ENCODE results near the gene CDK2. TPM values are rescaled to one million over a fixed set of nuclear protein-coding genes. Genes with fewer than 3 reads are reported as not detected.

CDK2 gene
- total and polyA plus RNA-seq, 4 donors: 5.1 to 22.6 (median 8.0) TPM

DNA sequence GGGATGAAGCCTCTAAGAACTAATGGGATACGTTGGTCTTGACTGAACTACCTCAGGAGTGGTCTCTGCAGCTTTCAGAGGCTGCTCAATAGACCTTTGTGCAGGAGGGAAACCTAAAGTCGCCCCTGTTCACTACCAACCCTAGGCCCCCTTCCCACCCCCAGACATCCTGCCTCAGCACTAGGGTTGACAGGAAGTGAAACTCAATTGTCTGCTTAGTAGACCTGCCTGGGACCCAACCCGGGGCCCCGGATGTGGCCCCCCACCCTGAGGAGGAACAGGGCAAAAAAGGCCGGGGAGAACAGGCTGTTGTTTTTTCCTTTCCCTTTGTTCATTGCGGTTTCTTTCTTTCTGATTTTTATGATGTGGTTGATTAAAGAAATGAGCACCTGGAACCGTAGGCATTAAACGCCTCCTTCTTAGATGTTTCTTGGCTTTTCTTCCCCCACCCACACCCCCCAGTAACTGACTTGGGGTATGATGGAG lies 37.3 kb upstream of the CDK2 start:
- Histone ChIP-seq H3K36me3 (ENCODE audit: control insufficient read depth in 4 of 4, insufficient read depth in 3 of 4, low read depth in 1 of 4, low read length in 3 of 4) (peaks cover 0 to 1% (median 0%) of the 10 kb centered on the region in 4 donors), H3K9ac (ENCODE audit: low read depth in 1 of 2, low read length in 2 of 2) (peak overlapping the region in 1 of 2 donors; percentile 18), H3K27me3 (ENCODE audit: control insufficient read depth in 4 of 4, insufficient read depth in 4 of 4, low read length in 3 of 4) (no peaks in the 10 kb centered on the region), H3K4me3 (ENCODE audit: low read depth in 1 of 3, low read length in 3 of 3) (no peak overlapping the region), H3K27ac (ENCODE audit: low read depth in 1 of 2, low read length in 2 of 2) (peak overlapping the region; percentile 23 to 37), H3K4me1 (ENCODE audit: control insufficient read depth in 4 of 4, insufficient read depth in 4 of 4, low read length in 3 of 4) (peaks cover 7 to 32% (median 26%) of the 10 kb centered on the region in 4 donors), H3K9me3 (ENCODE audit: control insufficient read depth in 4 of 4, low read length in 3 of 4) (no peaks in the 10 kb centered on the region)
- 62% methylated on average over 8 of the region's 8 CpGs for WGBS
- DNase-seq (ENCODE audit: low spot score): no peak
- no peak for TF ChIP-seq HNF4A (conservative IDR thresholded peaks at IDR 0.05)
- no peak for TF ChIP-seq FOXA1 (IDR thresholded peaks at IDR 0.05)
- no peak for TF ChIP-seq TAF1 (conservative IDR thresholded peaks at IDR 0.05)
- TF ChIP-seq, protein P1, sequence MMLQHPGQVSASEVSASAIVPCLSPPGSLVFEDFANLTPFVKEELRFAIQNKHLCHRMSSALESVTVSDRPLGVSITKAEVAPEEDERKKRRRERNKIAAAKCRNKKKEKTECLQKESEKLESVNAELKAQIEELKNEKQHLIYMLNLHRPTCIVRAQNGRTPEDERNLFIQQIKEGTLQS (IDR thresholded peaks at IDR 0.05): no peak
- TF ChIP-seq, protein P2, sequence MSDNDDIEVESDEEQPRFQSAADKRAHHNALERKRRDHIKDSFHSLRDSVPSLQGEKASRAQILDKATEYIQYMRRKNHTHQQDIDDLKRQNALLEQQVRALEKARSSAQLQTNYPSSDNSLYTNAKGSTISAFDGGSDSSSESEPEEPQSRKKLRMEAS (IDR thresholded peaks at IDR 0.05): no peak
- TF ChIP-seq, protein P3, sequence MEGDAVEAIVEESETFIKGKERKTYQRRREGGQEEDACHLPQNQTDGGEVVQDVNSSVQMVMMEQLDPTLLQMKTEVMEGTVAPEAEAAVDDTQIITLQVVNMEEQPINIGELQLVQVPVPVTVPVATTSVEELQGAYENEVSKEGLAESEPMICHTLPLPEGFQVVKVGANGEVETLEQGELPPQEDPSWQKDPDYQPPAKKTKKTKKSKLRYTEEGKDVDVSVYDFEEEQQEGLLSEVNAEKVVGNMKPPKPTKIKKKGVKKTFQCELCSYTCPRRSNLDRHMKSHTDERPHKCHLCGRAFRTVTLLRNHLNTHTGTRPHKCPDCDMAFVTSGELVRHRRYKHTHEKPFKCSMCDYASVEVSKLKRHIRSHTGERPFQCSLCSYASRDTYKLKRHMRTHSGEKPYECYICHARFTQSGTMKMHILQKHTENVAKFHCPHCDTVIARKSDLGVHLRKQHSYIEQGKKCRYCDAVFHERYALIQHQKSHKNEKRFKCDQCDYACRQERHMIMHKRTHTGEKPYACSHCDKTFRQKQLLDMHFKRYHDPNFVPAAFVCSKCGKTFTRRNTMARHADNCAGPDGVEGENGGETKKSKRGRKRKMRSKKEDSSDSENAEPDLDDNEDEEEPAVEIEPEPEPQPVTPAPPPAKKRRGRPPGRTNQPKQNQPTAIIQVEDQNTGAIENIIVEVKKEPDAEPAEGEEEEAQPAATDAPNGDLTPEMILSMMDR (IDR thresholded peaks at IDR 0.05; ENCODE audit: low read depth, low read length, missing input control): no peak
- TF ChIP-seq, protein P4, sequence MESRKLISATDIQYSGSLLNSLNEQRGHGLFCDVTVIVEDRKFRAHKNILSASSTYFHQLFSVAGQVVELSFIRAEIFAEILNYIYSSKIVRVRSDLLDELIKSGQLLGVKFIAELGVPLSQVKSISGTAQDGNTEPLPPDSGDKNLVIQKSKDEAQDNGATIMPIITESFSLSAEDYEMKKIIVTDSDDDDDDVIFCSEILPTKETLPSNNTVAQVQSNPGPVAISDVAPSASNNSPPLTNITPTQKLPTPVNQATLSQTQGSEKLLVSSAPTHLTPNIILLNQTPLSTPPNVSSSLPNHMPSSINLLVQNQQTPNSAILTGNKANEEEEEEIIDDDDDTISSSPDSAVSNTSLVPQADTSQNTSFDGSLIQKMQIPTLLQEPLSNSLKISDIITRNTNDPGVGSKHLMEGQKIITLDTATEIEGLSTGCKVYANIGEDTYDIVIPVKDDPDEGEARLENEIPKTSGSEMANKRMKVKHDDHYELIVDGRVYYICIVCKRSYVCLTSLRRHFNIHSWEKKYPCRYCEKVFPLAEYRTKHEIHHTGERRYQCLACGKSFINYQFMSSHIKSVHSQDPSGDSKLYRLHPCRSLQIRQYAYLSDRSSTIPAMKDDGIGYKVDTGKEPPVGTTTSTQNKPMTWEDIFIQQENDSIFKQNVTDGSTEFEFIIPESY (IDR thresholded peaks at IDR 0.05): no peak
- TF ChIP-seq EGR1 (IDR thresholded peaks at IDR 0.05; ENCODE audit: low read depth in 2 of 2): no peak
- TF ChIP-seq HNF4G (IDR thresholded peaks at IDR 0.05): no peak
- TF ChIP-seq NR2F2 (IDR thresholded peaks at IDR 0.05): no peak
- TF ChIP-seq RAD21 (IDR thresholded peaks at IDR 0.05): no peak
- TF ChIP-seq FOXA2 (IDR thresholded peaks at IDR 0.05): no peak
- TF ChIP-seq YY1 (IDR thresholded peaks at IDR 0.05): no peak

DNA sequence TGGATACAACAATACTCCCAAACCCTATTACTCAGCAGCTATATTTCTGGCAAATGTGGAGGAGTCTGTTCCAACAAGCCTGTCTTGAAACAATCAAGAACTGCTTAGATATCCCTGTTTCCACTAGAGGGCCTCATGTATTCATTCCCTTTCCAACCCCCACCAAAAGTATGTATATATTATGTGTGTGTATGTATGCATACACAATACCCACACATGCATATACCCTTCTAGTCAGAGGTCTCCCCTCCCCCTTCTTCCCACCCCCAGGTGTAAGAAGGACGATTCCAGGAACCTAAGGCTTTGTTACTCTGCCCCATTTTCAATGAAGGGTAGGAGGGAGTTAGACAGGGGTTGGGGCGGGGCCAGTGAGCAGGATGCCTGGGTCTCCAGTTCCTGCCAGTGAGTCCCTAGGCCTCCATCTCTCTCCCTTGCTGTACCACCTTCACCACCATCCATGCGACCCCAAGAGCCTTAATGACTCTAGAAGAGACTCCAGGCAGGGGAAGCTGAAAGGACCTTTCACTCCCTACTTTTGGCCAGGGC lies 35.8 kb upstream of the CDK2 start, which contains the start of gene DGKA:
Gene DGKA (plus strand): TSS at position 392 of the 546 bp plus-strand sequence. CDS start 5,342 bp downstream, outside the sequence.
- peaks cover 7 to 28% (median 18%) of the 10 kb centered on the region in 4 donors for H3K4me1 ChIP-seq (ENCODE audit: control insufficient read depth in 4 of 4, insufficient read depth in 4 of 4, low read length in 3 of 4)
- 54% methylated on average over 3 of the region's 3 CpGs for WGBS
- peak within 1 kb of the TSS; percentile 36 to 68 (median 58) for H3K4me3 ChIP-seq (ENCODE audit: low read depth in 1 of 3, low read length in 3 of 3)
- peak within 1 kb of the TSS; percentile 6 to 71 for H3K27ac ChIP-seq (ENCODE audit: low read depth in 1 of 2, low read length in 2 of 2)
- TF ChIP-seq HNF4G (IDR thresholded peaks at IDR 0.05): no peak
- TF ChIP-seq, protein P2 (IDR thresholded peaks at IDR 0.05): no peak
- TF ChIP-seq, protein P3 (IDR thresholded peaks at IDR 0.05; ENCODE audit: low read depth, low read length, missing input control): peak; percentile 30
- TF ChIP-seq RAD21 (IDR thresholded peaks at IDR 0.05): peak; percentile 41 to 63
- peak; percentile 46 for DNase-seq (ENCODE audit: low spot score)
- no peaks in the 10 kb centered on the region for H3K36me3 ChIP-seq (ENCODE audit: control insufficient read depth in 4 of 4, insufficient read depth in 3 of 4, low read depth in 1 of 4, low read length in 3 of 4)
- H3K27me3 ChIP-seq (ENCODE audit: control insufficient read depth in 4 of 4, insufficient read depth in 4 of 4, low read length in 3 of 4): no peaks in the 10 kb centered on the region
- no peaks in the 10 kb centered on the region for H3K9me3 ChIP-seq (ENCODE audit: control insufficient read depth in 4 of 4, low read length in 3 of 4)
- H3K9ac ChIP-seq (ENCODE audit: low read depth in 1 of 2, low read length in 2 of 2): peak within 1 kb of the TSS; percentile 33 to 67
